HL-60/S4 (cell line): ENCODE measurements around the gene GALNTL6.
"Not testable (repeated sequence)": the region's sequence is repeated elsewhere in the genome, so short reads cannot be mapped to it uniquely, and the experiment has no call there.

Experiments used
- in situ Hi-C: fragments of 300-500 bp; cut with MboI; formaldehyde crosslinking; loops from 2 replicates; pipeline ENCODE4 v1.14.3; 2022; ENCODE audit warnings: low sequenced_read_pairs

The GALNTL6 gene

DNA sequence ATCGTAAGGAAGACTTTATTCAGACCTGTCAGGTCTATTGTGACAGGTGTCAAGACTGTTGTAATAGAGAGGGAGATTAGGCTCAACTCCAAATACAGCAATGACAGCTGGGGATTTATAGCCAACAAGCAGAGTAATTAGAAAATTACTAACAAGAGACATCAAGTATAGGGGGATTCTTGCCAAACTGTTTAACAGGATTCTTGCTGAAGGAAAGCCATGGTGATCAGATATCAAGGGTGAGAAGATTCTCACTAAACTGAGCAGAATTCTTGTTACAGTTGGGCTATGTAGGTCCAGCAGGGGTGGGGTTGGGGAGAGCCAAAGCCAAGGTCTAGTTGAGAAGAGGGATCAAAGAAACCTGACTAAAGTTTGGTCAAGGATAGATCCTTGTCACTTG is 894.4 kb downstream of the GALNTL6 start:
- in situ Hi-C loops: no loop called here

DNA sequence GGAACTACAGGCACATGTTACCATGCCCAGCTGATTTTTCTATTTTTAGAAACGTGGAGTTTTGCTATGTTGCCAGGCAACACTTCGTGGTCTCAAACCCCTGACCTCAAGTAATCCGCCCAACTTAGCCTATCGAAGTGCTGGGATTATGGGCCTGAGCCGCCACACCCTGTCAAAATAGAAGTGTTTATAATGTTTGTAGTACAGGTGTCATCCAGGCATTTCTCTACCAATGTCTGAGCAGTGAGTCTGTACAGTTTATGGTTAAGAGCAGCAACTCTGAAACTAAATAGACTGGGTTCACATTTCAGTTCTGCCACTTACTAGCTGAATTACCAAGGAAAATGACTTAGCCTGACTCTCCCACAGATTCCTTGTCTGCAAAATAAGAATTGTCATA is 895.0 kb downstream of the GALNTL6 start:
- in situ Hi-C loops: no loop called here

GRCh38 chr4:172709376-172709775 is 896.2 kb downstream of the GALNTL6 start:
- in situ Hi-C loops: no loop called here

GRCh38 chr4:172716291-172716690 is 903.1 kb downstream of the GALNTL6 start:
- in situ Hi-C loops: no loop called here

- in situ Hi-C loops: no loop called here
These were observed 908.5 kb downstream of the GALNTL6 start for GRCh38 chr4:172721659-172722058.

GRCh38 chr4:172725581-172725980 is 912.4 kb downstream of the GALNTL6 start:
- in situ Hi-C loops: no loop called here

GRCh38 chr4:172726001-172726423 is 912.8 kb downstream of the GALNTL6 start:
- in situ Hi-C loops: no loop called here

- in situ Hi-C loops: no loop called here
These were observed 914.4 kb downstream of the GALNTL6 start for GRCh38 chr4:172727631-172728030.

DNA sequence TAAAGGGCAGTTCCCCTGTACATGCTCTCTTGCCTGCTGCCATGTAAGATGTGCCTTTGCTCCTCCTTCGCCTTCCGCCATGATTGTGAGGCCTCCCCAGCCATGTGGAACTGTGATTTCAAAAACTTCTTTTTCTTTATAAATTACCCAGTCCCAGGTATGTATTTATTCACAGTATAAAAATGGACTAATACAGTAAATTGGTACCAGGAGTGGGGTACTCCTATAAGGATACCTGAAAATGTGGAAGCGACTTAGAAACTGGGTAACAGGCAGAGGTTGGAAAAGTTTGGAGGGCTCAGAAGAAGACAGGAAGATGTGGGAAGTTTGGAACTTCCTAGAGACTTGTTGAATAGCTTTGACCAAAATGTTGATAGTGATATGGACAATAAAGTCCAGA is 920.4 kb downstream of the GALNTL6 start:
- in situ Hi-C loops: not testable (repeated sequence)

DNA sequence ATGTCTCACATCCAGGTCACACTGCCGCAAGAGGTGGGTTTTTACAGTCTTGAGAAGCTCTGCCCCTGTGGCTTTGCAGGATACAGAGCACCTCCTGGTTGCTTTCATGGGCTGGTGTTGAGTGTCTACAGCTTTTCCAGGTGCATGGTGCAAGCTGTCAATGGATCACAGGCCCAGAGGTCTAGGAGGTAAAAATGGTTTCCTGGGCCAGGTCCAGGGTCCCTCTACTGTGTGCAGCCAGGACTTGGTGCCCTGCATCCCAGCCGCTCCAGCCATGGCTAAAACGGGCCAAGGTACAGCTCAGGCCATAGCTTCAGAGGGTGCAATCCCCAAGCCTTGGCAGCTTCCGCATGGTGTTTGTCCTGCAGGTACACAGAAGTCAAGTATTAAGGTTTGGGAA is 921.4 kb downstream of the GALNTL6 start:
- in situ Hi-C loops: no loop called here

DNA sequence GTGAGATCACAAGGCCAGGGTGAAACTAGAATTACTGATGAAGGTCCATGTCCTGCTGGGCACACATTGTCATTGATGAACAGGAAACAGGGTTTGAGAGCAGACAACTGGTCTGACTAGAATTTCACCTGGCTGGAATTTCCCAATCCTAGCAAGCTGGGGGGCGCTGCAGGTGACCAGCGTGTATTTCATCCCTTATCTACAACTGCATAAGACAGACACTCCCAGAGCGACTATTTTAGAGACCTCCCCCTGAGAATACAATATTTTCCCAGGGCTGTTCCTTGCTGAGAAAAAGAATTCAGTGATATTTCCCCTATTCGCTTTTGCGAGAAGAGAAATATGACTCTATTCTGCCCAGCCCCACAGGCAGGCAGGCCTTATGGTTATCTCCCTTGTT is 922.8 kb downstream of the GALNTL6 start:
- in situ Hi-C loops: no loop called here

GRCh38 chr4:172740434-172740833 is 927.2 kb downstream of the GALNTL6 start:
- in situ Hi-C loops: no loop called here

DNA sequence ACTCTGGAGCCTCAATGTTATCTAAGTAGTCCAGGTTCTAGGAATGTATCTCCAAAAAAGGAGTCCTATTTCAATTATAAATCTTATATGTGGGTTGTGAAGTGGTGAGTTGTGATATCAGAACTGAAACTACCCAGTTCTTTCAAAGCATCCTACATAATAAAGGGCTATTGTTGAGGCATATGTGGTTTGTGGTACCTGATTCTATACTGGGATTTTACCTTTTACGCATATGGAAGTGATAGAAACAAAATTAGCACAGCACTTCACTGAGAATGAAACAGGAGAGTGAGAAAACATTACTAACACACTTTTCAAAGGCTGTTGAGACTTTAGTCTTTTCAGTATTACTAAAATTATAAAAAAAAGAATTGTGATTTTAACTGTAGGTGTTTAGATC is 937.7 kb downstream of the GALNTL6 start:
- in situ Hi-C loops: no loop called here

GRCh38 chr4:172751550-172751949 is 938.3 kb downstream of the GALNTL6 start:
- in situ Hi-C loops: no loop called here

DNA sequence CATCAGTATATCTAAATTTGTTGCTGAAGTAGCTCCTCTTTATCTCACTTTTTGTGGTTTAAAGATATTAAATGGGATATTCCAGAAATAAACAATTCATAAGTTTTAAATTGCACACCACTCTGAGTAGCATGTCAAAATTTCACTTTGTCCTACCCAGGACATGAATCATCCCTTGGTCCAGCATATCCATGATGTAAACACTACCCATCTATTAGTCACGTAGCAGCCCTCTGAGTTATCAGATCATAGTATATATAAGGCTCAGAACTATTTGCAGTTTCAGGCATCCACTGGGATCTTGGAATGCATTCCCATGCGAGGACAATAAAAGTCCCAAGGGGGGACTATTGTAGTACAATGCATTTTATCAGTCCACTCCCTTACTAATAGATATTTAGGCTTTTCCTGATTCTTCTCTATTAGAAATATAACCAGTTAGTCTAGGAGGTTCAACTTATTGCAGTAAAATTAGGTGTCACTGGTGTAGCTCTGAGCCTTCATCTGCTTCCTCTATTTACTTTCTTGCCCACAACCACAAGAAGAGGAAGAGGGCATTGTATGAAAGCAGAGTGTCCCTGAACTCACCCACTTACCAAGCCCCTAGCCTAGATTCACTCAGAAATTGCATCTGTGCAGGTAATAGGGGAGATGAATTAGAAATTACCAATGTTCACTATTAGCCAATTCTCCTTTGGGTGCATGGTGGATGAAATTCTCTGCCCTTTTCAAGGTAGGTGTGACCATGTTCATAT is 945.6 kb downstream of the GALNTL6 start:
- in situ Hi-C loops: no loop called here

GRCh38 chr4:172760512-172760911 is 947.3 kb downstream of the GALNTL6 start:
- in situ Hi-C loops: no loop called here

DNA sequence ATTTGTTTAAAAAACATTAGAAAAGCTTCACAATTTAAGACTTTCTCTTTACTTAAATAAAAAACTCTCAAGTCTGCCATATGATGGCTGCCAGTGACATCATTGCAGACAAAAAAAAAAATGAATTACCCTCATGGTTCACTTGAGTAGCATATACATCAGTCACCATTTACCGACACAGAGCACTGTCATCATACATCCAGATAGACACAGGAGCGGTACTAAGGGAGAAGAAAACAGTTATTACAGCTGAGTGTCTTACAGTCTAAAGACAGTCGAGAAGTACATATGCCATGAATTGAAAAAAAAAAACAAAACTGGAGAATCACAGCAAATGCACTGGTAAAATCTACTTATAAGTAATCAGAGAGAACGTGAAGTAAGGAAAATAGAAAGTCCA is 949.7 kb downstream of the GALNTL6 start:
- in situ Hi-C loops: no loop called here

DNA sequence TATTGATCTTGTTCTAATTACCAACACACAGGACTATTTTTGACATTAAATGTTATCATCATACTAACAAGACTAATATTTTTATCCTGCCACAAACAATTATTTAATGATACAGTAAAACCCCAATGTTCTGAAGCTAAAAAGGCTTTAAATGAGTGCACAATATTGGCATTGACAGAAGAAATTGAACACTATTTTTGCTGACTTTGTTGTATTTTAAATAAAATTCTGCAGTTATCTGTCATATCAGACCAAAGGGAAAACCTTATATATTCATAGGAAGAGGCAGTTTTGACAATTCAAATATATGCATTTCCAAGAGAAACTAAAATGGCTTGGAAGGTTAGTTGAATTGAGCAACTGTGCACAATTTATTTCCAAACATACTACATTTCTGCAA is 957.6 kb downstream of the GALNTL6 start:
- in situ Hi-C loops: no loop called here

DNA sequence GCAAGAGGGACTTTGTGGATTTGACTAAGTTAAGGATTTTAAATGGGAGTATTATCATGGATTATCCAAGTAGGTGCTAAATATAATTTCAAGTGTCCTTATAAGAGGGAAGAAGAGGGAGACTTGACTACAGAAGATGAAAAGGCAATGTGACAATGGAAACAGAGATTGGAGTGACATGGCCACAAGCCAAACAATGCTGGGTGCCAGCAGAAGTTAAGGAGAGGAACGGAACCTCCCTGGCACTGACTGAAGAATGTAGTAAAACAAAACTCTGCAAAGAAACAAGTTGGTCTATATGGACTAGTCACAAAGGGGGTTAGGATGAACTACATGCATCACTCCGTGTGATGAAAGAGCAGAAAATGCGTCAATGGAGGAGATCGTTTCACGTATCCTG is 959.6 kb downstream of the GALNTL6 start:
- in situ Hi-C loops: no loop called here

- in situ Hi-C loops: no loop called here
These were observed 963.1 kb downstream of the GALNTL6 start for GRCh38 chr4:172776203-172776861.

GRCh38 chr4:172777729-172778431 is 964.7 kb downstream of the GALNTL6 start:
- in situ Hi-C loops: no loop called here

DNA sequence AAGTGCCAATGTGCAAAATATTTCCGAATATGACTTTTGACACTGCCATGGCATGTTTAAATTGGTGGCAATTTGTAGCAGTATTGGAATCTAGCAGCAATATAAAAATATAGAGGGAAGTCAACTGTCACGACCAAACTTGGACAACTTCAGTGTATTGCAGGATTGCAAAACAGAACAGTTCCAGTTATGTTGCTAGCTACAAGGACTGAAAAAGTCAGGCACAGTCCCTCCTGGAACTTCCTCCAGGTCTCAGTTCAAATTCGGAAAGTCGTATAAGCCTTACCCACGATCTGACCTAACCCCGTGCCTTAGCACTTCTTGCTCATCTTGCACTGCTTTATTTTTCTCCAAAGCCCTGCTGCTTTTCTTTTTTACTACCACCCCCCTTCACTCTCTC is 965.4 kb downstream of the GALNTL6 start:
- in situ Hi-C loops: no loop called here
